Trophoblast cell (in vitro differentiated cells and primary cell): ENCODE measurements around the gene CNPY1.
A peak's percentile ranks its signal among the peaks of the same experiment; 100 is the strongest.

ENCODE experiments used
- DNase-seq, 2 donors: peaks; one replicate each; pipeline ENCODE4 v3.0.0-alpha.2; 2016
- H2AFZ ChIP-seq: 2 replicates; pipeline ENCODE4 v1.6.1; 2013; ENCODE audit warnings: low read length, moderate library complexity, mild to moderate bottlenecking; ENCODE audit not compliant: insufficient read depth, poor library complexity
- H2AK5ac ChIP-seq: 2 replicates; pipeline ENCODE4 v1.6.1; 2013; ENCODE audit warnings: mild to moderate bottlenecking, low read length
- H2BK120ac ChIP-seq: 2 replicates; pipeline ENCODE4 v1.6.1; 2013; ENCODE audit warnings: low read length, mild to moderate bottlenecking, moderate library complexity; ENCODE audit not compliant: insufficient read depth, poor library complexity
- H2BK12ac ChIP-seq: 2 replicates; pipeline ENCODE4 v1.6.1; 2013; ENCODE audit warnings: mild to moderate bottlenecking, low read length, moderate library complexity
- H2BK5ac ChIP-seq: 2 replicates; pipeline ENCODE4 v1.6.1; 2013; ENCODE audit warnings: low read length, low read depth, moderate library complexity, mild to moderate bottlenecking; ENCODE audit not compliant: poor library complexity
- H3K14ac ChIP-seq: 2 replicates; pipeline ENCODE4 v1.6.1; 2013; ENCODE audit warnings: mild to moderate bottlenecking, low read length
- H3K18ac ChIP-seq: 2 replicates; pipeline ENCODE4 v1.6.1; 2013; ENCODE audit warnings: mild to moderate bottlenecking, low read length
- H3K23ac ChIP-seq: 2 replicates; pipeline ENCODE4 v1.6.1; 2013; ENCODE audit warnings: low read length
- H3K27ac ChIP-seq: 2 replicates; pipeline ENCODE4 v1.5.1; 2013; ENCODE audit warnings: low read depth, mild to moderate bottlenecking, inconsistent platforms, low read length, moderate library complexity
- H3K27me3 ChIP-seq: 2 replicates; pipeline ENCODE4 v1.6.1; 2013; ENCODE audit warnings: inconsistent platforms, mild to moderate bottlenecking, low read length, moderate library complexity; ENCODE audit not compliant: insufficient read depth
- H3K36me3 ChIP-seq, 2 experiments: 1 replicate in 1 of 2; 2 replicates in 1 of 2; pipeline ENCODE4 v1.6.1; 2013; ENCODE audit warnings: low read length in 2 of 2, mild to moderate bottlenecking in 2 of 2, moderate library complexity in 1 of 2; ENCODE audit not compliant: insufficient read depth in 2 of 2, control insufficient read depth in 1 of 2
- H3K4ac ChIP-seq: 2 replicates; pipeline ENCODE4 v1.6.1; 2013; ENCODE audit warnings: low read depth, mild to moderate bottlenecking, low read length, moderate library complexity
- H3K4me1 ChIP-seq, 2 experiments: 1 replicate in 1 of 2; 2 replicates in 1 of 2; pipeline ENCODE4 v1.6.1; 2013; ENCODE audit warnings: low read length in 2 of 2, mild to moderate bottlenecking in 2 of 2, moderate library complexity in 1 of 2; ENCODE audit not compliant: insufficient read depth in 2 of 2, control insufficient read depth in 1 of 2
- H3K4me2 ChIP-seq: 2 replicates; pipeline ENCODE4 v1.6.1; 2013; ENCODE audit warnings: inconsistent platforms, mild to moderate bottlenecking, low read length, moderate library complexity
- H3K4me3 ChIP-seq: 2 replicates; pipeline ENCODE4 v1.5.1; 2013; ENCODE audit warnings: mild to moderate bottlenecking, low read depth, low read length, inconsistent platforms
- H3K79me1 ChIP-seq: one replicate; pipeline ENCODE4 v1.6.1; 2013; ENCODE audit warnings: low read length
- H3K79me2 ChIP-seq: 2 replicates; pipeline ENCODE4 v1.6.1; 2013; ENCODE audit warnings: low read length, mild to moderate bottlenecking; ENCODE audit not compliant: control insufficient read depth, insufficient read depth, poor library complexity
- H3K9ac ChIP-seq: 2 replicates; pipeline ENCODE4 v1.6.1; 2013; ENCODE audit warnings: mild to moderate bottlenecking, low read length
- H3K9me3 ChIP-seq: 2 replicates; pipeline ENCODE4 v1.6.1; 2013; ENCODE audit warnings: low read depth, mild to moderate bottlenecking, control low read depth, inconsistent platforms, low read length; ENCODE audit not compliant: insufficient read depth
- H4K12ac ChIP-seq: 2 replicates; pipeline ENCODE4 v1.6.1; 2013; ENCODE audit warnings: low read depth, mild to moderate bottlenecking, low read length, moderate library complexity
- H4K8ac ChIP-seq: 2 replicates; pipeline ENCODE4 v1.6.1; 2013; ENCODE audit warnings: low read depth, mild to moderate bottlenecking, low read length, moderate library complexity
- H4K91ac ChIP-seq: one replicate; pipeline ENCODE4 v1.6.1; 2013; ENCODE audit warnings: low read depth, mild to moderate bottlenecking, low read length, moderate library complexity
- WGBS: extraction: QIAGEN DNeasy Blood & Tissue Kit; methylation state at CpG from one replicate; pipeline ENCODE4 v1.1.7; 2013; ENCODE audit warnings: missing lambda C conversion rate; ENCODE audit not compliant: insufficient read length, insufficient coverage; ENCODE audit errors: extremely low coverage; 5-methylcytosine and 5-hydroxymethylcytosine counted together

CNPY1 gene

DNA sequence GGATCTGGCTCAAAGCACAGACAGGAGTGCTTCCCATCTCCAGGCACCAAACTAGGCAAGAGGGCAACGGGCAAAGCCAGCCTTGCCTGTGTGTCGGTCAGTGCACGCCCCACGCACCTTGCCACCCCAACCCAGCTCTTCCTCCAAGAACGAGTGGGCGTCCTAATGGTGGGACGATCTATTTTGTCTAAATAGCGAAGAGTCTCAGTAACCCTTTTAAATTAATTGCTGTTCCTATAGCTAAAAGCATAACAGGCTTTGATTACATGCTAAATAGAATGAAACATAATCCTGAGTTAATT, 76.2 kb downstream of the CNPY1 start:
- no peak overlapping the region for H3K4me2 ChIP-seq
- no peak overlapping the region for H3K14ac ChIP-seq
- H2AFZ ChIP-seq, result no peak overlapping the region
- no peak overlapping the region for H3K23ac ChIP-seq
- no peak overlapping the region for H3K27ac ChIP-seq
- no peak overlapping the region for H2AK5ac ChIP-seq
- no peak for DNase-seq
- no peak overlapping the region for H3K9ac ChIP-seq
- no peak overlapping the region for H3K4ac ChIP-seq
- peaks cover 8 to 31% of the 10 kb centered on the region in 2 experiments for H3K4me1 ChIP-seq
- H3K18ac ChIP-seq, result no peak overlapping the region
- no peak overlapping the region for H4K12ac ChIP-seq
- no peaks in the 10 kb centered on the region for H3K36me3 ChIP-seq
- peaks cover 60% of the 10 kb centered on the region for H3K27me3 ChIP-seq
- no peaks in the 10 kb centered on the region for H3K79me2 ChIP-seq
- H3K79me1 ChIP-seq, result no peaks in the 10 kb centered on the region
- H2BK12ac ChIP-seq, result no peak overlapping the region
- H2BK120ac ChIP-seq, result no peak overlapping the region
- H2BK5ac ChIP-seq, result no peak overlapping the region
- H4K8ac ChIP-seq, result no peak overlapping the region
- H4K91ac ChIP-seq, result no peak overlapping the region
- no peak overlapping the region for H3K4me3 ChIP-seq
- H3K9me3 ChIP-seq, result peaks cover 4% of the 10 kb centered on the region
- WGBS, result no CpG with 5 or more reads among the region's 8 CpGs

DNA sequence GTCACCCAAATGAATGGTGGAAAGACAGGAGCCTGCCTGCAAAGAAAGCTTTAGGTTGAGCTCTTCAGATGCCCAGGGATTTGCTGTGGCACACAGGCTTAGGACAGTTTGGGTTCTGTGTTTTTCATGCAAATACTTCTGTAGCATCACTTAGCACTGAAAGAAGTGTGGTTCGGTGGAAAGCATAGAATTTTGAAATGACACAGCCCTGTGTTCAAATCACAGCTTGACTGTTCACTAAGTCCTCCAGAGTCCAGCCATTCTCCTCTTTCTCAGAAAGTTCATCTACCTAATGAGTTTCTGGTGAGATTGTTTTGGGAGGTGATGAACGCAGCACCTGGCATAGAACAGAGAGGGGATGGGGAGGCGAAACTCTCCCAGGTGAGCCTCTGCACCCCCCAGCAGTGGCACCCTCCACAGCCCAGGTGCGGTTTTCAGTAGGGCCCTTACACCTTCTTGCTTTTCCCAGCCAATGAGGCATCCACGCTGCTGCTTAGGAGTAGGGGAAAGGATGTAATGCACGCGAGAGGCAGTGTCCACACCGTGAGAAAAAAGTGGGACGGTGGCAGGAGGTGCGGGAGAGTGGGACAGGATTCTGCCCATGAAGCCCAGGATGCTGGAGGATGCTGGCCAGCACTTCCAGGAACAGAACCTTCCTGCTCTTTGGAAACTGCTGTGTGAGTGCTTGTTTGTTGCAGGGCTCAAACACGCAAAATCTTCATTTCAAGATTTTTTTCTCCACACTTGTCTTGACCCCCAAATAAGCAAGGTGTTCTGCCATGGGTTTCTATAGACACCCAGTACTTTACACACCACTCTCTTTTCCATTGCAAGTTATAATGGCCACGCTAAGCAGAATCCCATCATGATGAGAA, 76.8 kb downstream of the CNPY1 start:
- H2BK5ac ChIP-seq, result no peak overlapping the region
- no CpG with 5 or more reads among the region's 12 CpGs for WGBS
- H3K27me3 ChIP-seq, result peaks cover 65% of the 10 kb centered on the region

DNA sequence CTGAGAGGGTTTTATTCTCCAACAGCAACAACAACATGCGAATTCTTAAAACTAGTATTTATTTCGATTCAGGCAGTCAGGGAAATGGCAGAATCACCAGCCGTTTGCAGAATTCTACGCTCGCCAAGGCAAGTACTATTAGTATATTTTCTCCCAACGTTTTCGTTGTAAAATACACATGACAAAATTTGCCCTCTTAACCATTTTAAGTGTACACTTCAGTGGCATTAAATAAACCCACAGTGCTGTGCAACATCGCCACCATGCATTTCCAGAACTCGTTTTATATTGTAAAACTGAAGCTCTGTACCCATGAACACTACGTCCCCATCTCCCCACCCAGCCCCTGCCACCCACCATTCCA, 77.6 kb downstream of the CNPY1 start:
- no peak overlapping the region for H3K18ac ChIP-seq
- no peak overlapping the region for H2AK5ac ChIP-seq
- H3K4me3 ChIP-seq, result no peak overlapping the region
- H2BK120ac ChIP-seq, result no peak overlapping the region
- no CpG with 5 or more reads among the region's 10 CpGs for WGBS
- H4K91ac ChIP-seq, result no peak overlapping the region
- H3K23ac ChIP-seq, result no peak overlapping the region
- no peak overlapping the region for H3K9ac ChIP-seq
- H3K4me2 ChIP-seq, result no peak overlapping the region
- no peaks in the 10 kb centered on the region for H3K79me1 ChIP-seq
- H3K27me3 ChIP-seq, result peaks cover 68% of the 10 kb centered on the region
- H4K12ac ChIP-seq, result no peak overlapping the region
- H2BK12ac ChIP-seq, result no peak overlapping the region
- no peak overlapping the region for H3K4ac ChIP-seq
- H3K36me3 ChIP-seq, result no peaks in the 10 kb centered on the region
- H4K8ac ChIP-seq, result no peak overlapping the region
- no peak overlapping the region for H3K14ac ChIP-seq
- no peak for DNase-seq
- H2BK5ac ChIP-seq, result no peak overlapping the region
- peaks cover 8 to 31% of the 10 kb centered on the region in 2 experiments for H3K4me1 ChIP-seq
- no peak overlapping the region for H3K27ac ChIP-seq
- H3K79me2 ChIP-seq, result no peaks in the 10 kb centered on the region
- H2AFZ ChIP-seq, result no peak overlapping the region
- H3K9me3 ChIP-seq, result peaks cover 3% of the 10 kb centered on the region

More for the DNA sequence above, 76.8 kb downstream of the CNPY1 start:
- Histone ChIP-seq H4K91ac (no peak overlapping the region), H2AK5ac (no peak overlapping the region), H3K4me2 (no peak overlapping the region), H3K23ac (no peak overlapping the region), H3K27ac (no peak overlapping the region), H4K8ac (no peak overlapping the region), H3K4me1 (peaks cover 8 to 31% of the 10 kb centered on the region in 2 experiments), H3K9ac (no peak overlapping the region), H3K9me3 (peaks cover 3% of the 10 kb centered on the region), H2BK12ac (no peak overlapping the region), H3K79me2 (no peaks in the 10 kb centered on the region), H4K12ac (no peak overlapping the region), H3K18ac (no peak overlapping the region), H2AFZ (no peak overlapping the region), H3K79me1 (no peaks in the 10 kb centered on the region), H2BK120ac (no peak overlapping the region), H3K36me3 (no peaks in the 10 kb centered on the region), H3K4ac (no peak overlapping the region), H3K4me3 (no peak overlapping the region), H3K14ac (no peak overlapping the region)
- no peak for DNase-seq

DNA sequence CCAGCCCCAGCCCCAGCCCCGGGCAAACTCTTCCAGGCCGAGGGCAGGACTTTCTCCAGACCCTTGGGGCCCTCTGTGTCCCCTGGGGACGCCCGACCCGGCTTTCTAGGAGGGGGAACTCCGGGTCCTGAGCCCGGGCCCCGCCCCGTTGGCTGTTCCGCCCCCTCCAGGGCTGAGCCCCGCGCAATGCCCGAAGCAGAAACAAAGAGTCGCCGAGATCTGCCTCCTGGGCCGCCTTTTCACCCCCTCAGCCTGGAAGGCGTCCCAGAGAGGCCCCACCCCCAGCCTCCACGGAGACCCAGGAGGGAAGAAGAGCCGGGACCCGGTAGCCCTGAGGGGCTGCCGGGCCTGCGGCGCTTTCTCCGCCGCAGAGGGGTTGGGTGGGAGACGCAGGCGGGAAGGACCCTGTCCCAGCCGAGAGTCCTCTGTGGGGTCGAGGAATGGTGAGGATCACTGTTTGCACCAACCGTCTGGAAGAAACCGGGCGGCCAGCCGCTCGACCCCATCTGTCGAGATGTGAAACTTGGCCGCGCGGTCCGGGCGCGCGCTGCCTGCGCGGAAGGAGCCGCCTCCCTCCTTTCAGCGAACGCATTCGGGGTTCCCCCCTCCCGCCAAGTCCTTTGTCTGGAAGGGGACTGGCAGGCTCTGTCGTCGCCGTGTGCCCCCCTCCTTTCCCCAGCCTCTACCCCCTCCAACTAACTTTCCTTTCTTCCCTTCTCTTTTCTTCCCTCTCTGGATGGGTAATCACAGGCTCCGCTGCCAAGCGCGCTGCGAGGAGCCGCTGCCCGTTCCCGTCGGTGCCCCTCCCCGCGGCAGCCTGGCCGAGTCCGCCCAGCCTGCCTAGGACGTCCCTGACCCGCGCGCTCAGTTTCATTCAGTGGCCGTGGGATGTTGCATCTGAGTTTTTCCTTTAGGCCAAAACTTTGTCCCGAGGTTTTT, 78.2 kb downstream of the CNPY1 start:
- no peak for DNase-seq
- Histone ChIP-seq H4K12ac (no peak overlapping the region), H3K23ac (no peak overlapping the region), H3K4me2 (peak overlapping the region; percentile 21), H3K4me1 (peaks cover 8 to 27% of the 10 kb centered on the region in 2 experiments), H3K36me3 (no peaks in the 10 kb centered on the region), H3K27ac (no peak overlapping the region), H3K4me3 (no peak overlapping the region), H3K27me3 (peaks cover 75% of the 10 kb centered on the region), H3K18ac (no peak overlapping the region), H3K79me2 (no peaks in the 10 kb centered on the region), H3K79me1 (no peaks in the 10 kb centered on the region), H3K9ac (no peak overlapping the region), H2AFZ (no peak overlapping the region), H4K8ac (no peak overlapping the region), H2BK5ac (no peak overlapping the region), H2BK12ac (no peak overlapping the region), H2AK5ac (no peak overlapping the region), H3K4ac (no peak overlapping the region), H4K91ac (no peak overlapping the region), H3K9me3 (peaks cover 7% of the 10 kb centered on the region), H3K14ac (no peak overlapping the region), H2BK120ac (no peak overlapping the region)
- WGBS, result no CpG with 5 or more reads among the region's 70 CpGs
